Lower leg skin (tissue), 4 donors: ENCODE measurements around the gene RHO. TPM values are rescaled to one million over a fixed set of nuclear protein-coding genes. Genes with fewer than 3 reads are reported as not detected.

Experiments used
- DNase-seq, 2 donors: peaks; one replicate each; pipeline ENCODE4 v3.0.0-alpha.2; 2019; ENCODE audit warnings: low spot score in 2 of 2
- H3K4me3 ChIP-seq: fragments of 200-600 bp; sonication (generic); 2 replicates; pipeline ENCODE4 v1.5.1; 2017; ENCODE audit warnings: mild to moderate bottlenecking, low read depth; ENCODE audit not compliant: poor library complexity, severe bottlenecking
- CTCF ChIP-seq, 3 donors: fragments of 450-650 bp; IDR thresholded peaks; one replicate each; pipeline ENCODE4 v1.5.1; 2016; ENCODE audit warnings: antibody characterized with exemption in 3 of 3, mild to moderate bottlenecking in 3 of 3, moderate library complexity in 2 of 3
- POLR2A ChIP-seq, 2 donors: fragments of 450-650 bp; IDR thresholded peaks; one replicate each; pipeline ENCODE4 v1.6.1; 2016 to 2017; ENCODE audit warnings: antibody characterized with exemption in 2 of 2, mild to moderate bottlenecking in 1 of 2, moderate library complexity in 1 of 2
- WGBS, 2 donors: methylation state at CpG; one replicate each; pipeline ENCODE4 v1.1.5; 2018; 5-methylcytosine and 5-hydroxymethylcytosine counted together
- intact Hi-C: fragments of 100-400 bp; cut with DNase I; formaldehyde crosslinking; loops from one replicate; pipeline ENCODE4 v1.15.0; 2023; ENCODE audit warnings: low total_unique reads
- total RNA-seq, 4 donors: library from RNA; depleted of rRNA; stranded (reverse); fragments of >200 nt; gene quantifications; one replicate each; pipeline ENCODE4 v1.1.0, GENCODE V29; 2016

RHO gene
- total RNA-seq, 4 donors from 2014 or later: not detected

DNA sequence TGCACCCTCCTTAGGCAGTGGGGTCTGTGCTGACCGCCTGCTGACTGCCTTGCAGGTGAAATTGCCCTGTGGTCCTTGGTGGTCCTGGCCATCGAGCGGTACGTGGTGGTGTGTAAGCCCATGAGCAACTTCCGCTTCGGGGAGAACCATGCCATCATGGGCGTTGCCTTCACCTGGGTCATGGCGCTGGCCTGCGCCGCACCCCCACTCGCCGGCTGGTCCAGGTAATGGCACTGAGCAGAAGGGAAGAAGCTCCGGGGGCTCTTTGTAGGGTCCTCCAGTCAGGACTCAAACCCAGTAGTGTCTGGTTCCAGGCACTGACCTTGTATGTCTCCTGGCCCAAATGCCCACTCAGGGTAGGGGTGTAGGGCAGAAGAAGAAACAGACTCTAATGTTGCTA lies 2.4 kb downstream of the RHO start:
- 99 to 100% methylated on average over 7 to 13 of the region's 13 CpGs for WGBS, 2 donors
- no peak for DNase-seq
- intact Hi-C loops: no loop called here
- no peak overlapping the region for H3K4me3 ChIP-seq
- TF ChIP-seq POLR2A (IDR thresholded peaks at IDR 0.05): no peak
- TF ChIP-seq CTCF (IDR thresholded peaks at IDR 0.05): no peak

- intact Hi-C loops: no loop called here
- H3K4me3 ChIP-seq: no peak overlapping the region
- TF ChIP-seq POLR2A (IDR thresholded peaks at IDR 0.05): no peak
- TF ChIP-seq CTCF (IDR thresholded peaks at IDR 0.05): no peak
- DNase-seq: no peak
- WGBS, 2 donors: 82 to 87% methylated on average over 11 of the region's 11 CpGs
These were observed 3.3 kb downstream of the RHO start for GRCh38 chr3:129531699-129532098.

GRCh38 chr3:129532261-129532660 lies 3.8 kb downstream of the RHO start:
- no peak for TF ChIP-seq POLR2A (IDR thresholded peaks at IDR 0.05)
- no peak for TF ChIP-seq CTCF (IDR thresholded peaks at IDR 0.05)
- 96 to 97% methylated on average over 20 of the region's 20 CpGs for WGBS, 2 donors

DNA sequence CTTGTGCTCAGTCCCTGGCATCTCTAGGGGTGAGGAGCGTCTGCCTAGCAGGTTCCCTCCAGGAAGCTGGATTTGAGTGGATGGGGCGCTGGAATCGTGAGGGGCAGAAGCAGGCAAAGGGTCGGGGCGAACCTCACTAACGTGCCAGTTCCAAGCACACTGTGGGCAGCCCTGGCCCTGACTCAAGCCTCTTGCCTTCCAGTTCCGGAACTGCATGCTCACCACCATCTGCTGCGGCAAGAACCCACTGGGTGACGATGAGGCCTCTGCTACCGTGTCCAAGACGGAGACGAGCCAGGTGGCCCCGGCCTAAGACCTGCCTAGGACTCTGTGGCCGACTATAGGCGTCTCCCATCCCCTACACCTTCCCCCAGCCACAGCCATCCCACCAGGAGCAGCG lies 5.0 kb downstream of the RHO start:
- WGBS, 2 donors: 95% methylated on average over 16 of the region's 16 CpGs
- intact Hi-C loops: no loop called here
- no peak overlapping the region for H3K4me3 ChIP-seq
- TF ChIP-seq CTCF (IDR thresholded peaks at IDR 0.05) (no peak), POLR2A (IDR thresholded peaks at IDR 0.05) (no peak)
- no peak for DNase-seq

More at GRCh38 chr3:129532261-129532660, 3.8 kb downstream of the RHO start:
- DNase-seq: no peak
- H3K4me3 ChIP-seq: no peak overlapping the region
- intact Hi-C loops: no loop called here

- intact Hi-C loops: no loop called here
- no peak for DNase-seq
- no peak for TF ChIP-seq POLR2A (IDR thresholded peaks at IDR 0.05)
- no peak for TF ChIP-seq CTCF (IDR thresholded peaks at IDR 0.05)
- no peak overlapping the region for H3K4me3 ChIP-seq
- 83 to 91% methylated on average over 4 of the region's 4 CpGs for WGBS, 2 donors
These were observed 6.1 kb downstream of the RHO start for GRCh38 chr3:129534428-129535027.

DNA sequence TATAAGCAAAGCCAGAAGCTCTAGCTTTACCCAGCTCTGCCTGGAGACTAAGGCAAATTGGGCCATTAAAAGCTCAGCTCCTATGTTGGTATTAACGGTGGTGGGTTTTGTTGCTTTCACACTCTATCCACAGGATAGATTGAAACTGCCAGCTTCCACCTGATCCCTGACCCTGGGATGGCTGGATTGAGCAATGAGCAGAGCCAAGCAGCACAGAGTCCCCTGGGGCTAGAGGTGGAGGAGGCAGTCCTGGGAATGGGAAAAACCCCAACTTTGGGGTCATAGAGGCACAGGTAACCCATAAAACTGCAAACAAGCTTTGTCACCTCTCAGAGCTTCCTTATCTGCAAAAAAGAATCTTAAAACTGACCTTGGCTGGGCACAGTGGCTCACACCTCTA lies 6.6 kb downstream of the RHO start:
- WGBS, 2 donors: 95 to 100% methylated on average over 1 of the region's 1 CpG
- no peak overlapping the region for H3K4me3 ChIP-seq
- no peak for TF ChIP-seq POLR2A (IDR thresholded peaks at IDR 0.05)
- TF ChIP-seq CTCF (IDR thresholded peaks at IDR 0.05): no peak
- DNase-seq: no peak
- intact Hi-C loops: no loop called here
